ENCODE data around the gene LPP.

- TF ChIP-seq POLR2A (IDR thresholded peaks at IDR 0.05): no peak
- no peak for TF ChIP-seq CTCF (IDR thresholded peaks at IDR 0.05)
- peak in 1 of 2 donors; percentile 22 for TF ChIP-seq EP300 (IDR thresholded peaks at IDR 0.05)
Observed at GRCh38 chr3:188747489-188747888, 593.5 kb downstream of the LPP start.

Data from tibial nerve (tissue), 4 donors.